DOHH2 (cell line): ENCODE results near the gene ZNF582.

Source experiments
- EZH2phosphoT487 ChIP-seq: fragments of 200-600 bp; sonication (generic); IDR thresholded peaks from 2 replicates; pipeline ENCODE4 v1.6.1; 2017; ENCODE audit warnings: borderline replicate concordance, mild to moderate bottlenecking, antibody characterized with exemption, low read length, moderate library complexity, mixed read lengths
- TF ChIP-seq, protein P1 (sequence below): fragments of 200-600 bp; sonication (generic); IDR thresholded peaks from one replicate; pipeline ENCODE4 v1.5.1; 2014; ENCODE audit warnings: antibody characterized with exemption, mild to moderate bottlenecking, low read depth, low read length; ENCODE audit not compliant: poor library complexity, severe bottlenecking

DNA sequence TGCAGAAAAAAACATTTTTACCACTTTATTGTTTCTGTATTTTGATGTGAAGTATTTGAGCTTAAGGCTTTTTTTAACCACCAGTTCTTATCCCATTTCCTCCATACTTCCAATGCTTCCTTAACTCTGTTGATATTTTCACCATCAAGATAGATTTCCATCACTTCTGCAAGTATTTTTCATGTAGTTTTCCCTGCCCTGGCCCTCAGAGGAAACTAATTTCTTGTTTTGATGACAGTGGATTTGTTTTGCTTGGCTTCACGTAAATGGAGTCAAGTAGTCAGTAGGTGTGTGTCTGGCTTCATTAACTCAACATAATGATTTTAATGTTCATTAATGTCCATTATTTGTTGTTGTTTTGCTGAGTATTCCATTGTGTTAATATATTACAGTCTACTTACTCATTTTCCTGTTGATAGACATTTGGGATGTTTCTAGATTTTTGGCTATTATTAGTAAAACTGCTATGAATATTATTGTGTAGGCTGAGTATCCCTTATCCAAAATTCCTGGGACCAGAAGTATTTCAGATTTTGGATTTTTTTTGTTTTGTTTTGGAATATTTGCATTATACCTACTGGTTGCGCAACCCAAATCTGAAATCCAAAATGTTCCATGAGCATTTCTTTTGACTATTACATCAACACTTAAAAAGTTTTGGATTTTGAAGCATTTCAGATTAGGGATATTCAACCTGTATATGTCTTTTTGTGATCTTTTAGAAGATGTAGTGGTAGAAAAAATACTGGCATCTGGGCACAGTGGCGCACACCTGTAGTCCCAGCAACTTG, 23.3 kb downstream of the ZNF582 start:
- TF ChIP-seq, protein P1, sequence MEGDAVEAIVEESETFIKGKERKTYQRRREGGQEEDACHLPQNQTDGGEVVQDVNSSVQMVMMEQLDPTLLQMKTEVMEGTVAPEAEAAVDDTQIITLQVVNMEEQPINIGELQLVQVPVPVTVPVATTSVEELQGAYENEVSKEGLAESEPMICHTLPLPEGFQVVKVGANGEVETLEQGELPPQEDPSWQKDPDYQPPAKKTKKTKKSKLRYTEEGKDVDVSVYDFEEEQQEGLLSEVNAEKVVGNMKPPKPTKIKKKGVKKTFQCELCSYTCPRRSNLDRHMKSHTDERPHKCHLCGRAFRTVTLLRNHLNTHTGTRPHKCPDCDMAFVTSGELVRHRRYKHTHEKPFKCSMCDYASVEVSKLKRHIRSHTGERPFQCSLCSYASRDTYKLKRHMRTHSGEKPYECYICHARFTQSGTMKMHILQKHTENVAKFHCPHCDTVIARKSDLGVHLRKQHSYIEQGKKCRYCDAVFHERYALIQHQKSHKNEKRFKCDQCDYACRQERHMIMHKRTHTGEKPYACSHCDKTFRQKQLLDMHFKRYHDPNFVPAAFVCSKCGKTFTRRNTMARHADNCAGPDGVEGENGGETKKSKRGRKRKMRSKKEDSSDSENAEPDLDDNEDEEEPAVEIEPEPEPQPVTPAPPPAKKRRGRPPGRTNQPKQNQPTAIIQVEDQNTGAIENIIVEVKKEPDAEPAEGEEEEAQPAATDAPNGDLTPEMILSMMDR, result no peak
- no peak for TF ChIP-seq EZH2phosphoT487
